Mucosa of gallbladder (tissue), 1 donor: ENCODE measurements around the gene RAD23B. TPM values are rescaled to one million over a fixed set of nuclear protein-coding genes. Genes with fewer than 3 reads are reported as not detected.
A peak's percentile ranks its signal among the peaks of the same experiment; 100 is the strongest.

Experiments used
- DNase-seq: peaks from one replicate; pipeline ENCODE4 v3.0.0-alpha.2; 2020; ENCODE audit warnings: low spot score
- total RNA-seq: library from RNA; stranded (reverse); gene quantifications from one replicate; pipeline ENCODE4 v1.2.1, GENCODE V29; 2021
- donor health status: DM: no; HTN: no; CAD: no.

The RAD23B gene
- total RNA-seq, 1 donor from 2014 or later, result 115 TPM

DNA sequence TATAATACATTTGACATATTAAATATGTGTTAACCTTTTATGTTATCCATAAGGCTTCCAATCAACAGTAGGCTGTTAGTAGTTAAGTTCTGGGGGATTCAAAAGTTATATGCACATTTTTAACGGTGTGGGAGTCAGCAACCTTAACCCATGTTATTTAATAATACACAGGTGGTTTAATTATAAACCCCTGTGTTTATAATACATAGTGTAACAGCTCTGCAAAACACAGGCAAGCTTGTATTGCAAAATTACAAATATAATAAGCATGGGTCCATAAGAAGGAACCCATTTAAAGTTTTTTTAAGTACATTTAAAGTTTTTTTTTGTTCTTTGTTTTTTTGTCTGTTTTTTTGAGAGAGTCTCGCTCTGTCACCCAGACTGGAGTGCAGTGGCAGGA is 14.5 kb upstream of the RAD23B start:
- DNase-seq, result no peak

GRCh38 chr9:107269254-107269653 is 13.8 kb upstream of the RAD23B start:
- no peak for DNase-seq

- no peak for DNase-seq
Observed at GRCh38 chr9:107269681-107270080, 13.4 kb upstream of the RAD23B start.

DNA sequence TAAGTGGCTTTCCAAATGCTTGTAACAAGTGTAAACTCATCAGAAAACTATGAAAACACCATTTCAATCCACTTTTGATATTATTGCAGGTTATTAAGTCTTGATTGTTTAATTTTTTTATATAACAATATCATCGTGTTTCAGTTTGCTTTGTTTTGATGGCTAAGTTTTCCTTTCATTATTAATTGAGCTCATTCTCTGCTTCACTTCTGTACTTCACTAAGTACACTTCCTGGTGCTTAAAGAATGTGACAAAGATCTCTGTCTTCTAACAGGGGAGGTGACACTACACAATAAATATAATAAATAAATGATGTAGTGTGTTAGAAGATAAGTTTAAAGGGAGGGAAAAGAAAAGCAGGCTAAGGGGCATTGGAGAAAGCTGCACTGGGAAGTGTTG is 13.0 kb upstream of the RAD23B start:
- no peak for DNase-seq

- no peak for DNase-seq
Observed at GRCh38 chr9:107270580-107270979, 12.5 kb upstream of the RAD23B start.

DNA sequence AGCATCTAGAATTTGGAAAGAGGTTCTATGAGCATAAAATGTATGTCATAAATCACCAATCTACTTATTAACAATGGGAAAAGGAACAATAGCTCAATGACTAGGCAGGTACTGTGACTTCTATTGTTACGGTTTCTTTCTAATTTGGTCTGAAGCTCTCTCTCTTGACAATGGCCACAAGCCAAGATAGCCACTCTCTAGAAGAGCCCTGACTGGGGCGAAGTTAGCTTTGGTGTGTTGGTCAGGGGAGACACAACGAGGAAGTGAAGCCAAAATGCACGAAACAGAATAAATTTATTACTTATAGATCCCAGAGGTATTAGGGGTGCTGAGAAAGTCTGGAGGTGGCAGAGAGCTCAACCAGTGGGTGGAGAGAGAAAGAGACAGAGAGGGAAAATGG is 9.4 kb upstream of the RAD23B start:
- DNase-seq, result no peak

- no peak for DNase-seq
Observed at GRCh38 chr9:107274096-107274495, 9.0 kb upstream of the RAD23B start.

- no peak for DNase-seq
Observed at GRCh38 chr9:107274953-107275422, 8.1 kb upstream of the RAD23B start.

DNA sequence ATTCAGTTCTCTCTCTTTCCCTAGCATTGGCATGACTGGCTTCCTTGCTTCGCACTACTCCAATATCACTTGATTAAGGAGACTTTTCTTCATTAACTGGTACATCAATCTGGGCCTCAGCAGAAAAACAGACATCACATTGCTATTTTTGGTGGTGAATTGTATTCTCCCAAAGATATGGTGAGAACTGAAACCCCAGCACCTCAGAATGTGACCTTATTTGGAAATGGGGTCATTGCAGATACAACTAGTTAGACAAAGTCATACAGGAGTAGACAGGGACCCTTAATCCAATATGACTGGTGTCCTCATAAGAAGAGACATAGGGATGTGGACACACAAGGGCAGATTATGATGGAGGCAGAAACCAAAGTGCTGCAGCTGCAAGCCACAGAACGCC is 7.5 kb upstream of the RAD23B start:
- no peak for DNase-seq

DNA sequence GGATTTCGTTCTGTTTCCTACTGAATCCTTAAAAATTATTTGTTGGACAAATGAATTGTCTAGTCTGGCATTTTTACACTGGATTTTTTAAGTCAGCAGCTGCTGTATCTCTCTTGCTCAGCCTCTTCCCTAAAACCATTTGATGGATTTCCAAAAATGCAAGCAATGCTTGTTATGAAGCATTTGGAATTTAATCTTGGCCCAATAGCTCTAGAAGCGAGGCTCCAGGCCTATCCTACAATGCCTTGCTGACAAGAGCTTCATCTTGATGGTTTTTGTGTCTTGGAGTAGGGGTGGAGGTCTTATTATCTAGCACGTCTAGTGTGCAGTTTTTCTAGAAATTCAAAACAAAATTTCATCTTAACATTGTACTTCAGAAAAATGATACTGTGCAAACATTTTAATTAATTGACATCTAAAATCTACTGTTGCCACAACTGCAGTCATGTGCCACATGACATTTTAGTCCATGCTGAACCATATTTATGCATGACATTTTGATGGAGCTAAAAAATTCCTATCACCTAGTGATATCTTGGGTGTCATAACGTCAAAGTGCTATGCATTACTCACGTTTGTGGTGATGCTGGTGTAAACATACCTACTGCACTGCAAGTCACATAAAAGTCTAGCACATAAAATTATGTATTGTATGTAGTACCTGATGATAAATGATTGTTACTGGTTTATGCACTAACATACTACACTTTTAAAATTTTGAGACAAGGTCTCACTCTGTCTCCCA is 5.9 kb upstream of the RAD23B start:
- DNase-seq, result no peak

DNA sequence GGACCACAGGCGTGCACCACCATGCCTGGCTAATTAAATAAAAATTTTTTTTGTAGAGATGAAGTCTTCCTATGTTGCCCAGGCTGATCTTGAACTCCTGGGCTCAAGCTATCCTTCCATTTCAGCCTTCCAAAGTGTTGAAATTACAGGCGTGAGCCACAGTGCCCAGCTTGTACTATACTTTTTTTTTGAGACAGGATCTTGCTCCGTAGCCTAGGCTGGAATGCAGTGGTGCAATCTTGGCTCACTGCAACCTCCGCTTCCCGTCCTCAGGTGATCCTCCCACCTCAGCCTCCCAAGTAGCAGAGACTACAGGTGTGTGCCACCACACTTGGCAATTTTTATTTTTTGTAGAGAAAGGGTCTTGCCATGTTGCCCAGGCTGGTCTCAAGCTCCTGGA is 5.3 kb upstream of the RAD23B start:
- DNase-seq, result no peak

DNA sequence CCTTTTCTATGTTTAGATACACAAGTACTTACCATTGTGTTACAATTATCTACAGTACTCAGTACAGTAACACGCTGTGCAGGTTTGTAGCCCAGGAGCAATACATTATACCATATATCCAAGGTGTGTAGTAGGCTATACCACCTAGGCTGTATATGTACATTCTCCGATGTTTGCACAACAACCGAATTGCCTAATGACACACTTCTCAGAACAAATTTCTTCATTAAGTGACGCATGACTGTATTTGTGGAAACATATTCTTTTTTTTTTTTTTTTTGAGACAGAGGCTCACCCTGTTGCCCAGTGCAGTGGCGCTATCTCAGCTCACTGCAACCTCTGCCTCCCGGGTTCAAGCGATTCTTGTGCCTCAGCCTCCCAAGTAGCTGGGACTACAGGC is 4.0 kb upstream of the RAD23B start:
- no peak for DNase-seq

- DNase-seq, result no peak
Observed at GRCh38 chr9:107280543-107280942, 2.5 kb upstream of the RAD23B start.

DNA sequence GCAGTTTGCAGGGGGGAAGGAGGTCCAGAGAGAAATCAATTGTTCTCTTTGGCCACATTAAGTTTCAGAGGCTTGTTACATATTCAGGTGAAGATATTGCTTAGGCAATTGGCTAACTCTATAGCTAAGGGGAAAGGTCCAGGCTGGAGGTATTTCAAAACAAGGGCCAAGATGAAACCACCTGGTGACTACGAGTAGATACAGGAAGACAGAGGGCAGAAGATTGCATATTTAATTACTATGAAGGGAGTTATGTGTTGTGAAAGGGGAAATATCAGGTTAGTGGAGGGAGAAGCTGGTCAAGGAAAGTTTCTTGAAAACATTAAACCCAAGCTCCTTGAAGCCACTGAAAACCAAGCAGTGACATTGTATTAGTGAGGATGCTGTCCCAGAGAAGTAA is 1.9 kb upstream of the RAD23B start:
- no peak for DNase-seq

GRCh38 chr9:107281922-107282667 is 984 bp upstream of the RAD23B start:
- DNase-seq, result no peak

- DNase-seq, result peak; percentile 65
Observed at GRCh38 chr9:107283623-107284616, 841 bp downstream of the RAD23B start.

DNA sequence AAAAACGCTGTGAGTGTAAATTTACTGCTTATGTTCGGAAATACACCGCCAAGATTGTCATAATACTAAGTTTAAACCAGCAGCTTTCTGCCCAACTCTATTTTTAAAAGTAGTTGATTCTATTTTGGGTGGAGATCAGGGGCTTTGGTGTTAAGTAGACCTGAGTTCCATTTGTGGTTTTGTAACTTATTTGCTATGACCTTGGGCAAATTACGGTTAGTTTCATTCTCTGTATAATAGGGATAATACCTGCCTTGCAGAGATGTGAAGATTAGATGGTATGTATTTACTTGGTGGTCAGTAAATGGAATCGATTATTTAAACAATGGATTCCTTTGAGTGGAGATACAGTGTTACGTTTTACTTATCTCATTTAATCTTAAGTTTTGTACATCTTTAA is 1.6 kb downstream of the RAD23B start:
- DNase-seq, result no peak

DNA sequence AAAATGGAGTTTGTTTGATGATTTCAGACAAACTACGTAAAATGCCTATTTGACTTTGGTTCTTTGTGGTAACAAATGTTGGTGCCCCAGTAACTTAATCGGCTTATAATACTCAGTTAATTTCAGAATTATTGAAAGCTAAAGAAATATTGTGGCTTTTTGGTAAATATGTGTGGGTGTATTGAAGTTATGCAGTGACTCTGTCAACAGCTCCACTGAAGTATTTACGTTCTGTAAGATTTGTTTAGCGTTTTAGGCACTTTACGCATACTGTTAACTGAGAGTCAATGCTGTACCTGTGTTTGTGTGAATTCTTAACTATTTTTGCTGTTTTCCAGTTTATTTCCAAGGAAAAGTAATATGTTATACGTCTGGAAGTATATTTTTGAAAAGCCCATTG is 2.2 kb downstream of the RAD23B start:
- no peak for DNase-seq

- DNase-seq, result no peak
Observed at GRCh38 chr9:107286057-107286456, 3.0 kb downstream of the RAD23B start.

DNA sequence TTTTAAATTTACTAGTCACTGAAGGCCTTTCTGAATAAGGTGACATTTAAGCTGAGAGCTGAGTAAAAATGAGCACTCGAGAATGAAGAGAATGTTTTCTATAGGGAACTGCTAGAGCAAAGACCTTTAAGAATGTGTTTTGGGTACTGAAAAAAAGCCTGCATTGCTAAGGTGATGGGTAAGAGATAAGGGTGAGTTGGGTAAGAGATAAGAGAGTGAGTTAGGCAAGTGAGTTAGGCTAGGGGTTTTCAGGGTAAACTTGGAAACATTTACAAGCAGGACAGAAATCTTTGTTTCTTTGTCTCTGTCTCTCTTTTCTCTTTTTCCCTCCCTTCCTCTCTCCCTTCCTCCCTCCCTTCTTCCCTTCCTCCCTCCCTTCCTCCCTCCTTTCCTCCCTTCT is 5.6 kb downstream of the RAD23B start:
- no peak for DNase-seq

- DNase-seq, result no peak
Observed at GRCh38 chr9:107290619-107291018, 7.5 kb downstream of the RAD23B start.
